Loucy (cell line): ENCODE results near the gene ABCC4.

ENCODE experiments used
- EZH2phosphoT487 ChIP-seq: fragments of 200-600 bp; IDR thresholded peaks from 2 replicates; pipeline ENCODE4 v1.6.1; 2018; ENCODE audit warnings: antibody characterized with exemption, mild to moderate bottlenecking, moderate library complexity, borderline replicate concordance
- TF ChIP-seq, protein P1 (sequence below): fragments of 200-600 bp; sonication (generic); conservative IDR thresholded peaks from 2 replicates; pipeline ENCODE4 v1.5.1; 2014; ENCODE audit warnings: mild to moderate bottlenecking, antibody characterized with exemption, low read length

DNA sequence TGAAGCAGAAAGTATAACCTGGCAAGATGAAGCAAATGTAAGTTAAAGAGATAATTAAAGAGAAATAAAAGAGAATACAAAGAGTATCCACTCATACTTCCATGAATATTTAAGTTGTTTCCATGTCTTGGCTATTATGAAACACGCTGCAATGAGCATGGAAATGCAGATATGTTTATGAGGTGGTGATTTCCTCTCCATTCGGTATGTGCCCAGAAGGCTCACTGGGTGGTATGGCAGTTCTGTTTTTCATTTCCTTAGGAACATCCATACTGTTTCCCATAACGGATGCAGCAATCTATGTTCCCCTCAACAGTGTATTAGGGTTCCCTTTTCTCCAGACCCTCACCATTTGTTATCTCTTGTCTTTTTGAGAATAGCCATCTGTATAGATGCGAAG, 316.3 kb downstream of the ABCC4 start:
- TF ChIP-seq, protein P1, sequence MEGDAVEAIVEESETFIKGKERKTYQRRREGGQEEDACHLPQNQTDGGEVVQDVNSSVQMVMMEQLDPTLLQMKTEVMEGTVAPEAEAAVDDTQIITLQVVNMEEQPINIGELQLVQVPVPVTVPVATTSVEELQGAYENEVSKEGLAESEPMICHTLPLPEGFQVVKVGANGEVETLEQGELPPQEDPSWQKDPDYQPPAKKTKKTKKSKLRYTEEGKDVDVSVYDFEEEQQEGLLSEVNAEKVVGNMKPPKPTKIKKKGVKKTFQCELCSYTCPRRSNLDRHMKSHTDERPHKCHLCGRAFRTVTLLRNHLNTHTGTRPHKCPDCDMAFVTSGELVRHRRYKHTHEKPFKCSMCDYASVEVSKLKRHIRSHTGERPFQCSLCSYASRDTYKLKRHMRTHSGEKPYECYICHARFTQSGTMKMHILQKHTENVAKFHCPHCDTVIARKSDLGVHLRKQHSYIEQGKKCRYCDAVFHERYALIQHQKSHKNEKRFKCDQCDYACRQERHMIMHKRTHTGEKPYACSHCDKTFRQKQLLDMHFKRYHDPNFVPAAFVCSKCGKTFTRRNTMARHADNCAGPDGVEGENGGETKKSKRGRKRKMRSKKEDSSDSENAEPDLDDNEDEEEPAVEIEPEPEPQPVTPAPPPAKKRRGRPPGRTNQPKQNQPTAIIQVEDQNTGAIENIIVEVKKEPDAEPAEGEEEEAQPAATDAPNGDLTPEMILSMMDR, result no peak
- no peak for TF ChIP-seq EZH2phosphoT487
